ENCODE data around the gene CNDP2. TPM values are rescaled to one million over a fixed set of nuclear protein-coding genes. Genes with fewer than 3 reads are reported as not detected.

Gene CNDP2
- total RNA-seq, 1 experiment from 2014 or later, result 57.6 TPM

- Histone ChIP-seq H3K4me1 (ENCODE audit: insufficient read depth, low read length) (peaks cover 13% of the 10 kb centered on the region; the same call in 1 of the 2 replicates), H3K9me3 (ENCODE audit: low read length) (no peaks in the 10 kb centered on the region), H3K79me2 (ENCODE audit: low read length) (no peaks in the 10 kb centered on the region), H3K9ac (ENCODE audit: low read length) (no peak overlapping the region), H2AFZ (ENCODE audit: low read length) (no peak overlapping the region), H3K9me2 (replicated peaks; ENCODE audit: low read length) (no peaks in the 10 kb centered on the region), H3F3A (ENCODE audit: low read length, unreplicated experiment) (no peaks in the 10 kb centered on the region), H4K20me1 (ENCODE audit: low read length) (no peaks in the 10 kb centered on the region), H3K27ac (ENCODE audit: low read length) (no peak overlapping the region), H3K4me3 (ENCODE audit: low read length) (no peak overlapping the region), H3K4me2 (ENCODE audit: low read length) (no peak overlapping the region), H3K36me3 (ENCODE audit: low read depth, low read length) (no peaks in the 10 kb centered on the region), H3K27me3 (ENCODE audit: low read length) (no peaks in the 10 kb centered on the region; the same call in 1 of the 2 replicates)
- ChIA-PET POLR2A (ENCODE audit: unreplicated experiment) (no interaction called here), CTCF (no interaction called here)
- TF ChIP-seq CTCF (conservative IDR thresholded peaks at IDR 0.05; ENCODE audit: low read depth, low read length) (no peak), EZH2 (IDR thresholded peaks at IDR 0.05; ENCODE audit: low read length, unreplicated experiment) (no peak), EZH2phosphoT487 (IDR thresholded peaks at IDR 0.05; ENCODE audit: borderline replicate concordance, low read length) (no peak)
- no peak for ATAC-seq
- no TSS peak for BruUV-seq (replicated peaks)
- intact Hi-C loops (cut with micrococcal nuclease), result no loop called here
- no peak for DNase-seq
These were observed 18.4 kb upstream of the CNDP2 start for GRCh38 chr18:74477771-74478170.

- Histone ChIP-seq H3F3A (ENCODE audit: low read length, unreplicated experiment) (no peaks in the 10 kb centered on the region), H3K79me2 (ENCODE audit: low read length) (no peaks in the 10 kb centered on the region), H3K4me3 (ENCODE audit: low read length) (no peak overlapping the region), H4K20me1 (ENCODE audit: low read length) (no peaks in the 10 kb centered on the region), H3K4me2 (ENCODE audit: low read length) (no peak overlapping the region), H3K4me1 (ENCODE audit: insufficient read depth, low read length) (peaks cover 13% of the 10 kb centered on the region; the same call in 1 of the 2 replicates), H3K9me2 (replicated peaks; ENCODE audit: low read length) (no peaks in the 10 kb centered on the region), H3K27me3 (ENCODE audit: low read length) (no peaks in the 10 kb centered on the region; the same call in 1 of the 2 replicates), H3K9ac (ENCODE audit: low read length) (no peak overlapping the region), H3K9me3 (ENCODE audit: low read length) (no peaks in the 10 kb centered on the region), H3K36me3 (ENCODE audit: low read depth, low read length) (no peaks in the 10 kb centered on the region), H3K27ac (ENCODE audit: low read length) (no peak overlapping the region), H2AFZ (ENCODE audit: low read length) (no peak overlapping the region)
- DNase-seq, result no peak
- POLR2A ChIA-PET (ENCODE audit: unreplicated experiment), result no interaction called here
- CTCF ChIA-PET, result no interaction called here
- BruUV-seq (replicated peaks), result no TSS peak
- no peak for ATAC-seq
- intact Hi-C loops (cut with micrococcal nuclease), result no loop called here
- TF ChIP-seq EZH2 (IDR thresholded peaks at IDR 0.05; ENCODE audit: low read length, unreplicated experiment), result no peak
- TF ChIP-seq CTCF (conservative IDR thresholded peaks at IDR 0.05; ENCODE audit: low read depth, low read length), result no peak
- no peak for TF ChIP-seq EZH2phosphoT487 (IDR thresholded peaks at IDR 0.05; ENCODE audit: borderline replicate concordance, low read length)
These were observed 17.8 kb upstream of the CNDP2 start for GRCh38 chr18:74478316-74478715.

- no TSS peak for BruUV-seq (replicated peaks)
- Histone ChIP-seq H4K20me1 (ENCODE audit: low read length) (no peaks in the 10 kb centered on the region), H3K4me3 (ENCODE audit: low read length) (no peak overlapping the region), H3K9me3 (ENCODE audit: low read length) (no peaks in the 10 kb centered on the region), H3K27ac (ENCODE audit: low read length) (no peak overlapping the region), H3K4me1 (ENCODE audit: insufficient read depth, low read length) (peaks cover 13% of the 10 kb centered on the region; the same call in 1 of the 2 replicates), H3F3A (ENCODE audit: low read length, unreplicated experiment) (no peaks in the 10 kb centered on the region), H3K9me2 (replicated peaks; ENCODE audit: low read length) (no peaks in the 10 kb centered on the region), H2AFZ (ENCODE audit: low read length) (no peak overlapping the region), H3K36me3 (ENCODE audit: low read depth, low read length) (no peaks in the 10 kb centered on the region), H3K27me3 (ENCODE audit: low read length) (no peaks in the 10 kb centered on the region; the same call in 1 of the 2 replicates), H3K4me2 (ENCODE audit: low read length) (no peak overlapping the region), H3K79me2 (ENCODE audit: low read length) (no peaks in the 10 kb centered on the region), H3K9ac (ENCODE audit: low read length) (no peak overlapping the region)
- CTCF ChIA-PET, result no interaction called here
- TF ChIP-seq CTCF (conservative IDR thresholded peaks at IDR 0.05; ENCODE audit: low read depth, low read length), result no peak
- ATAC-seq (no peak), DNase-seq (no peak)
- intact Hi-C loops (cut with micrococcal nuclease), result no loop called here
- POLR2A ChIA-PET (ENCODE audit: unreplicated experiment), result no interaction called here
These were observed 17.3 kb upstream of the CNDP2 start for GRCh38 chr18:74478880-74479279.
